GM12892 (cell line): ENCODE measurements around the gene PHF12.

ENCODE experiments used
- POLR2A ChIP-seq: IDR thresholded peaks from 2 replicates; pipeline ENCODE4 v1.6.1; 2011; ENCODE audit warnings: low read depth, low read length, control low read depth
- POLR2AphosphoS5 ChIP-seq: IDR thresholded peaks from 2 replicates; pipeline ENCODE4 v1.6.1; 2011; ENCODE audit warnings: low read depth, low read length, control low read depth

DNA sequence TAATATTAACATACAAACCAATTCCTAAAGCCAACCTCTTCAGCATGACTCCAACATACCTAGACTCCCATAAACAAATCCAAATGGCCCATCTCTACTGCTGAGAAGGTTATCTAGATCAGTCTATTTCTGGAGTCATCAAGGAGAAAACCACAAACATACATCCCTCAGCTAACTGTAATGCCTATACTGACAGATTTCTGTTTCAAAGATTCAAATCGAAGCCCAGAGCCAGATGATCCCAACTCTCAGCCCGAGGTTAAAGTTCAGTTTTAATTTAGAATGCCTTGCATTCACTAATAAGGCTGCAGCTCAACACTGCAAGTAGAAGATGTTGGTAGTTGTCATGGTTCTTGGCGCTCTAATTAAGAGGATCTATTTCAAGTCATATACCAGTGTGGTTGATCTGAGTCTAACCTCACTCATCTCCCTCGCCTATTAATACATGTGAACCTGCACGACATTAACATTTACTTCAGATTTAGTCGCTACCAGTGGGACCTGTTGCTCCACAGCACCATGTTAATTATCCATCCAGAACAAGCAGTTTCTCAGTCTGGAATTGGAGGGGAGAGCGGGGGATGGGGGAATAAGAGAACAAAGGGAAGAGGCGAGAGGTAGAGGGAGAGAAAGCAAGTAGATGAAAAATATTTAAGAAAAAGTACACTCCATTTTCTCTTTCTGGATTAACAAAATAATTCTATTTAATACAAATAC lies 15.4 kb downstream of the PHF12 start:
- TF ChIP-seq POLR2A (no peak), POLR2AphosphoS5 (no peak)
